Adrenal gland (tissue), 5 donors: Measurements from ENCODE around the gene CARS2.

Experiments used
- CTCF ChIP-seq, 6 experiments: fragments of 450-650 bp in 4 of 6; fragments of 200-600 bp in 2 of 6; sonication (generic) in 1 of 6; IDR thresholded peaks; 1 replicate in 5 of 6; 2 replicates in 1 of 6; pipeline versions ENCODE4 v1.5.1 to v1.8.0; 2016 to 2021; ENCODE audit warnings: antibody characterized with exemption in 6 of 6, mild to moderate bottlenecking in 2 of 6, moderate library complexity in 1 of 6
- POLR2A ChIP-seq, 2 donors: fragments of 450-650 bp; IDR thresholded peaks; one replicate each; pipeline ENCODE4 v1.6.1; 2017; ENCODE audit warnings: antibody characterized with exemption in 2 of 2, mild to moderate bottlenecking in 2 of 2, moderate library complexity in 1 of 2
- donor health status: DM: no; HTN: no; CAD: no.

- no peak for TF ChIP-seq POLR2A (IDR thresholded peaks at IDR 0.05)
- no peak for TF ChIP-seq CTCF (IDR thresholded peaks at IDR 0.05)
Observed at GRCh38 chr13:110723598-110723997, 17.7 kb upstream of the CARS2 start.
